BE2C (cell line): ENCODE data around the gene RAF1.
"Not testable (repeated sequence)": the region's sequence is repeated elsewhere in the genome, so short reads cannot be mapped to it uniquely, and the experiment has no call there.

Experiments used
- DNase-seq: peaks from one replicate; pipeline ENCODE4 v3.0.0-alpha.2; 2020
- H3K27me3 ChIP-seq: fragments of 250-450 bp; sonication (Bioruptor Pico); 2 replicates; pipeline ENCODE4 v1.5.1; 2020; ENCODE audit warnings: mild to moderate bottlenecking
- H3K36me3 ChIP-seq: fragments of 250-450 bp; sonication (Bioruptor Pico); 2 replicates; pipeline ENCODE4 v1.5.1; 2020; ENCODE audit warnings: mild to moderate bottlenecking
- H3K4me1 ChIP-seq: fragments of 250-450 bp; sonication (Bioruptor Pico); 2 replicates; pipeline ENCODE4 v1.5.1; 2020
- H3K4me3 ChIP-seq: 2 replicates; pipeline ENCODE4 v1.5.1; 2011; ENCODE audit warnings: low read depth, low read length
- H3K9me3 ChIP-seq: fragments of 250-450 bp; sonication (Bioruptor Pico); 2 replicates; pipeline ENCODE4 v1.5.1; 2020
- TF ChIP-seq, protein P1 (sequence below): IDR thresholded peaks from 2 replicates; pipeline ENCODE4 v1.5.1; 2012; ENCODE audit warnings: mild to moderate bottlenecking, low read depth, low read length

The RAF1 gene

DNA sequence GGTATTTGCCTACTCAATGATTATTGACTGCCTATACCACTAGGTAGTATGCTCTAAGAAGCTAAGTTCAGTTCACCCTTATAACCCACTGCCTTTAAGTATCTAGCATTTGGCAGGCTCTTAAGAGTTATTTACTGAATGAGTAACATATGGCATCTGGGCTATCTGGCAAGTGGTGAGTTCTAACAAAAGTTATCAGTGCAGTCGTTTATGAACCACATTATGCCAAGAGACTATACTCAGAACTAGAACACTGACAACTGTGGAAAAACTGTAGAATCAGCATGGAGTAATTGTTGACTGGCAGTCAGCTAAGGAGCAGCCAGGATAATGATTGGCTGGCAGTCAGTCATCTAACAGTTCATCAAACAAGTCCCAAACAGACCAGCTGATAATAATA lies 25.8 kb downstream of the RAF1 start:
- H3K4me1 ChIP-seq, result no peaks in the 10 kb centered on the region
- H3K4me3 ChIP-seq, result no peak overlapping the region
- TF ChIP-seq, protein P1, sequence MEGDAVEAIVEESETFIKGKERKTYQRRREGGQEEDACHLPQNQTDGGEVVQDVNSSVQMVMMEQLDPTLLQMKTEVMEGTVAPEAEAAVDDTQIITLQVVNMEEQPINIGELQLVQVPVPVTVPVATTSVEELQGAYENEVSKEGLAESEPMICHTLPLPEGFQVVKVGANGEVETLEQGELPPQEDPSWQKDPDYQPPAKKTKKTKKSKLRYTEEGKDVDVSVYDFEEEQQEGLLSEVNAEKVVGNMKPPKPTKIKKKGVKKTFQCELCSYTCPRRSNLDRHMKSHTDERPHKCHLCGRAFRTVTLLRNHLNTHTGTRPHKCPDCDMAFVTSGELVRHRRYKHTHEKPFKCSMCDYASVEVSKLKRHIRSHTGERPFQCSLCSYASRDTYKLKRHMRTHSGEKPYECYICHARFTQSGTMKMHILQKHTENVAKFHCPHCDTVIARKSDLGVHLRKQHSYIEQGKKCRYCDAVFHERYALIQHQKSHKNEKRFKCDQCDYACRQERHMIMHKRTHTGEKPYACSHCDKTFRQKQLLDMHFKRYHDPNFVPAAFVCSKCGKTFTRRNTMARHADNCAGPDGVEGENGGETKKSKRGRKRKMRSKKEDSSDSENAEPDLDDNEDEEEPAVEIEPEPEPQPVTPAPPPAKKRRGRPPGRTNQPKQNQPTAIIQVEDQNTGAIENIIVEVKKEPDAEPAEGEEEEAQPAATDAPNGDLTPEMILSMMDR, result no peak
- no peak for DNase-seq
- H3K27me3 ChIP-seq, result no peaks in the 10 kb centered on the region
- no peaks in the 10 kb centered on the region for H3K9me3 ChIP-seq
- H3K36me3 ChIP-seq, result no peaks in the 10 kb centered on the region

DNA sequence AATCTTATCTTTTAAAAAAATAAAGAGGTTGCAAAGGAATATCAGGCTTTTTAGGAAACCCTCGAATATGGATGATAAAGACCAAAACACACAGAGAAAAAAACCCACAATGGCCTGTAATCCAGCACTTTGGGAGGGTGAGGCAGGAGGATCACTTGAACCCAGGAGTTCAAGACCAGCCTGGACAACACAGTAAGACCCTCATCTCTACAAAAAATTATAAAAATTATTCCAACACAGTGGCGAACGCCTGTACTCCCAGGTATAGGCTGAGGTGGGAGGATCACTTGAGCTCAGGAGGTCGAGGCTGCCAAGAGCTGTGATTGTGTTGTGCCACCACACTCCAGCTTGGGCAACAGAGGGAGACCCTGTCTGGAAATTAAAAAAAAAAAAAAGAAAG lies 30.8 kb downstream of the RAF1 start:
- TF ChIP-seq, protein P1, result no peak

DNA sequence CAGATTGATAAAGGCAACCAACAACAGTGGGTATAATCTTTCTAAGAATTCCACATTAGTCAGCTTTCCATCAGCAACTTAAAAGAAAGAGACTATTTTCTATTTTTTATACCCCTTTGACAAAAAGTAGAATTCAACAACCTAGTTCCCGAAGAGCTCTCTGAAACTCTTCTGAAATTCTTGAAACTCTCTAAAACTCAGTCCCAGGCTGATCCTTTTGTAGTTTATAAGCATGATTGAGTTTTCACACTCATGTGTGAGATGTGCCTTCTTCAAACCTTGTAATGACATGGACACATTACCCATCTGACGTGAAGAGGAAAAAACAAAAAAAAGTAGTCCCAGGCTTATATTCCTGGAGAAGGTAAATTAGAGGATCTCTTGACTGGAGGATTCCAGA lies 31.4 kb downstream of the RAF1 start:
- TF ChIP-seq, protein P1, result no peak
- Histone ChIP-seq H3K4me3 (no peak overlapping the region), H3K4me1 (0 out of 2 replicates have a peak, but pooled peaks cover 2% of the 10 kb centered on the region), H3K27me3 (no peaks in the 10 kb centered on the region), H3K9me3 (no peaks in the 10 kb centered on the region), H3K36me3 (no peaks in the 10 kb centered on the region)
- no peak for DNase-seq

More for the DNA sequence above, 30.8 kb downstream of the RAF1 start:
- no peak overlapping the region for H3K4me3 ChIP-seq
- no peak for DNase-seq
- H3K9me3 ChIP-seq, result no peaks in the 10 kb centered on the region
- 0 out of 2 replicates have a peak, but pooled peaks cover 2% of the 10 kb centered on the region for H3K4me1 ChIP-seq
- no peaks in the 10 kb centered on the region for H3K36me3 ChIP-seq
- no peaks in the 10 kb centered on the region for H3K27me3 ChIP-seq

- not testable (repeated sequence) for H3K4me3 ChIP-seq, H3K4me1 ChIP-seq, H3K27me3 ChIP-seq, H3K36me3 ChIP-seq, DNase-seq, H3K9me3 ChIP-seq
Measured at GRCh38 chr3:12630843-12631242, 33.1 kb downstream of the RAF1 start.

DNA sequence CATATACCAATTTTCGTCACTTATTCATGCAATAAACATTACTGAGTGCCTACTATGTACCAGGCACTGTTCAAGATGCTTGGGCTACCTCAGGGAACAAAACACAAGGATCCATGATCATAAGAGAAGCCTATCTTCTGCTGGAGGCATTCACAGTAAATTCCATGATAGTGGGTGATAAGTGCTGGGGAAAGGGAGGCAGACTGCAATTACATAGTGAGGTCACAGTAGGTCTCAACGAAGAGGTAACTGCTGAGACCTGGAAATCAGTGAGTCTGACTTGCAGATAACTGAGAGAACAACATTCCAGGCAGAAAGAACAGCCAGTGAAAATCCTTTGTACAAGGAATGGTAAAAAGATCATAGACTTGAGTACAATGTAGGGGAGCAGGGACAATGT lies 33.6 kb downstream of the RAF1 start:
- H3K4me3 ChIP-seq, result no peak overlapping the region
- H3K27me3 ChIP-seq, result no peaks in the 10 kb centered on the region
- H3K4me1 ChIP-seq, result 0 out of 2 replicates have a peak, but pooled peaks cover 2% of the 10 kb centered on the region
- no peaks in the 10 kb centered on the region for H3K9me3 ChIP-seq
- DNase-seq, result no peak
- TF ChIP-seq, protein P1, result no peak
- no peaks in the 10 kb centered on the region for H3K36me3 ChIP-seq

DNA sequence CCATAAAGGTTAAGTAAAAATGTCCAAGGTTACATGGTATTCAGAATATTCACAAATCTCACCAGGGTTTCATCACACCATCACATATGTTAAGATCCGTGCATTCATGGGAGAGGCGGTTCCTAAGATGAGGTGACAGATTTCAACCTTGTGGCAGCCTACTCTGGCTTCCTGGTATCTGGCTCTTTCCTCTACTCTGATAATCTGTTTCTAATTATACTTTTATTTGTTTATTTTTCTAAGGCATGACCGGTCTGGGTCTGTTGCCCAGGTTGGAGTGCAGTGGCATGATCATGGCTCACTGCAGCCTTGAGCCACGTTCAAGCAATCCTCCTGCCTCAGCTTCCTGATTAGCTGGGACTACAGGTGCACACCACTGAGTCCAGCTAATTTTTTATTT lies 34.4 kb downstream of the RAF1 start:
- peak; percentile 9 for DNase-seq
- TF ChIP-seq, protein P1, result no peak
- Histone ChIP-seq H3K36me3 (no peaks in the 10 kb centered on the region), H3K9me3 (no peaks in the 10 kb centered on the region), H3K4me1 (0 out of 2 replicates have a peak, but pooled peaks cover 2% of the 10 kb centered on the region), H3K27me3 (no peaks in the 10 kb centered on the region), H3K4me3 (no peak overlapping the region)

DNA sequence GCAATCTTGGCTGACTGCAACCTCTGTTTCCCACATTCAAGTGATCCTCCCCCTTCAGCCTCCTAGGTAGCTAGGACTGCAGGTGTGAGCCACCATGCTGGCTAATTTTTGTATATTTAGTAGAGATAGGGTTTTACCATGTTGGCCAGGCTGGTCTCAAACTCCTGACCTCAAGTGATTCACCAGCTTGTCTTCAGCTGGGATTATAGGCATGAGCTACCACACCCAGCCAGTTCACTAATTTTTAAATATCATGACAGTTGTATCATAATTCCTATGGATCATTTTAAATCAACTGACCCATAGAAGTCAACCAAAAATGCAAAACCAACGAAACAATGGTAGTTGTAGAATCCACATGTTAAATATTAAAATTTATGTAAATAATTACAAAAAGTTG lies 35.1 kb downstream of the RAF1 start:
- Histone ChIP-seq H3K4me3 (no peak overlapping the region), H3K4me1 (0 out of 2 replicates have a peak, but pooled peaks cover 2% of the 10 kb centered on the region), H3K9me3 (no peaks in the 10 kb centered on the region), H3K36me3 (no peaks in the 10 kb centered on the region), H3K27me3 (no peaks in the 10 kb centered on the region)
- TF ChIP-seq, protein P1, result no peak
- no peak for DNase-seq
